MCF 10A (cell line): Measurements from ENCODE around the gene IMPG1. TPM values are rescaled to one million over a fixed set of nuclear protein-coding genes. Genes with fewer than 3 reads are reported as not detected.

Experiments
- BruUV-seq: library from RNA; stranded (reverse); fragments of 400-500 nt; replicated peaks from 2 replicates; lab custom pipeline; 2021; lab: Mats Ljungman, UMichigan
- CTCF ChIA-PET: fragments of 300-600 bp; sonication (Branson Sonifier 250); formaldehyde crosslinking; extraction: SDS; loops from one replicate; lab custom pipeline; 2021; ENCODE audit warnings: antibody characterized with exemption, inconsistent platforms; lab: Yijun Ruan, JAX
- POLR2A ChIA-PET: fragments of 300-600, 350-650 bp; sonication (Branson Sonifier 250); formaldehyde crosslinking; extraction: SDS; loops from one replicate; lab custom pipeline; 2020; ENCODE audit warnings: antibody characterized with exemption, inconsistent platforms; lab: Yijun Ruan, JAX
- DNase-seq: peaks from one replicate; pipeline ENCODE4 v3.0.0-alpha.2; 2018; ENCODE audit not compliant: unreplicated experiment
- H3K27ac Mint-ChIP-seq: one replicate; pipeline ENCODE4 v1.8.0; 2022; ENCODE audit warnings: mild to moderate bottlenecking, low read depth, mixed read lengths; ENCODE audit not compliant: unreplicated experiment
- H3K27me3 Mint-ChIP-seq: one replicate; pipeline ENCODE4 v1.8.0; 2022; ENCODE audit warnings: mixed read lengths; ENCODE audit not compliant: insufficient read depth, unreplicated experiment
- H3K36me3 Mint-ChIP-seq: one replicate; pipeline ENCODE4 v1.8.0; 2022; ENCODE audit warnings: mild to moderate bottlenecking, moderate library complexity, mixed read lengths; ENCODE audit not compliant: insufficient read depth, unreplicated experiment
- H3K4me1 Mint-ChIP-seq: one replicate; pipeline ENCODE4 v1.8.0; 2022; ENCODE audit warnings: mixed read lengths; ENCODE audit not compliant: insufficient read depth, unreplicated experiment
- H3K4me3 Mint-ChIP-seq: one replicate; pipeline ENCODE4 v1.8.0; 2022; ENCODE audit warnings: mild to moderate bottlenecking, moderate library complexity, mixed read lengths; ENCODE audit not compliant: unreplicated experiment
- H3K9me3 Mint-ChIP-seq: one replicate; pipeline ENCODE4 v1.8.0; 2022; ENCODE audit warnings: mixed read lengths; ENCODE audit not compliant: unreplicated experiment
- CTCF ChIP-seq: fragments of 200-600 bp; IDR thresholded peaks from one replicate; pipeline ENCODE4 v1.8.0; 2022; ENCODE audit warnings: antibody characterized with exemption, mild to moderate bottlenecking; ENCODE audit not compliant: unreplicated experiment
- intact Hi-C: fragments of 100-400 bp; cut with micrococcal nuclease; formaldehyde crosslinking; loops from 2 replicates; pipeline ENCODE4 v1.14.1; 2022
- total RNA-seq: library from RNA; stranded (reverse); gene quantifications from 2 replicates; pipeline ENCODE4 v1.2.3, GENCODE V29; 2022

Gene IMPG1
- total RNA-seq, 1 experiment from 2014 or later = not detected

- H3K9me3 Mint-ChIP-seq = no peaks in the 10 kb centered on the region
- ChIA-PET CTCF (no interaction called here), POLR2A (no interaction called here)
- no peaks in the 10 kb centered on the region for H3K27me3 Mint-ChIP-seq
- DNase-seq = no peak
- intact Hi-C loops = no loop called here
- H3K4me1 Mint-ChIP-seq = no peaks in the 10 kb centered on the region
- H3K27ac Mint-ChIP-seq = no peak overlapping the region
- BruUV-seq = no TSS peak
- no peak overlapping the region for H3K4me3 Mint-ChIP-seq
- no peak for TF ChIP-seq CTCF
- no peaks in the 10 kb centered on the region for H3K36me3 Mint-ChIP-seq
These were observed 20.1 kb downstream of the IMPG1 start for GRCh38 chr6:76052314-76052713.

GRCh38 chr6:76043690-76044089 lies 28.8 kb downstream of the IMPG1 start:
- no TSS peak for BruUV-seq
- H3K27ac Mint-ChIP-seq = no peak overlapping the region
- H3K27me3 Mint-ChIP-seq = no peaks in the 10 kb centered on the region
- H3K9me3 Mint-ChIP-seq = no peaks in the 10 kb centered on the region
- peak; percentile 9 for DNase-seq
- ChIA-PET CTCF (no interaction called here), POLR2A (interaction anchor here (0.6 kb wide), 1 partner anchor 669 kb away, joined by 4 read pairs; no protein-coding TSS in a partner anchor)
- H3K4me1 Mint-ChIP-seq = no peaks in the 10 kb centered on the region
- H3K4me3 Mint-ChIP-seq = no peak overlapping the region
- no peaks in the 10 kb centered on the region for H3K36me3 Mint-ChIP-seq
- TF ChIP-seq CTCF = no peak
- intact Hi-C loops = no loop called here

GRCh38 chr6:76035713-76036112 lies 36.7 kb downstream of the IMPG1 start:
- Mint-ChIP-seq H3K27me3 (no peaks in the 10 kb centered on the region), H3K4me1 (no peaks in the 10 kb centered on the region), H3K36me3 (no peaks in the 10 kb centered on the region), H3K4me3 (no peak overlapping the region), H3K27ac (no peak overlapping the region), H3K9me3 (peaks cover 7% of the 10 kb centered on the region)
- ChIA-PET POLR2A (no interaction called here), CTCF (no interaction called here)
- no peak for TF ChIP-seq CTCF
- BruUV-seq = no TSS peak
- intact Hi-C loops = no loop called here
- DNase-seq = no peak

- Mint-ChIP-seq H3K36me3 (no peaks in the 10 kb centered on the region), H3K4me3 (no peak overlapping the region), H3K27ac (no peak overlapping the region), H3K9me3 (peaks cover 17% of the 10 kb centered on the region), H3K4me1 (no peaks in the 10 kb centered on the region), H3K27me3 (no peaks in the 10 kb centered on the region)
- intact Hi-C loops = no loop called here
- no TSS peak for BruUV-seq
- POLR2A ChIA-PET = no interaction called here
- peak; percentile 4 for DNase-seq
- CTCF ChIA-PET = no interaction called here
- TF ChIP-seq CTCF = no peak
These were observed 46.4 kb downstream of the IMPG1 start for GRCh38 chr6:76026101-76026500.
